HepG2 (cell line): ENCODE measurements around the gene CRTC2. TPM values are rescaled to one million over a fixed set of nuclear protein-coding genes. Genes with fewer than 3 reads are reported as not detected.

Source experiments
- ATAC-seq: fragments of 200-7000 bp; cut with Tn5 transposase; 3 replicates; pipeline ENCODE4 v1.9.1; 2020; ENCODE audit warnings: mild to moderate bottlenecking, moderate library complexity
- BruUV-seq: library from RNA; stranded (reverse); fragments of 400-500 nt; replicated peaks from 2 replicates; lab custom pipeline; 2021; lab: Mats Ljungman, UMichigan
- CTCF ChIA-PET: fragments of 300-600 bp; formaldehyde crosslinking; extraction: SDS; loops from one replicate; lab custom pipeline; 2021; ENCODE audit warnings: low total read pairs, inconsistent platforms, low intra/inter-chr PET ratio; lab: Yijun Ruan, JAX
- POLR2A ChIA-PET: fragments of 350-600 bp; sonication (Branson Sonifier 250); formaldehyde crosslinking; loops from one replicate; lab custom pipeline; 2020; ENCODE audit warnings: antibody characterized with exemption, inconsistent platforms; lab: Yijun Ruan, JAX
- DNase-seq: peaks from one replicate; pipeline ENCODE4 v3.0.0-alpha.2; 2015; ENCODE audit warnings: low spot score
- FAIRE-seq: peaks from 3 replicates; lab custom pipeline; 2011; peaks lifted over from hg19 to GRCh38; lab: Jason Lieb, UNC
- H2AFZ ChIP-seq: one replicate; pipeline ENCODE4 v1.6.1; 2011; ENCODE audit warnings: low read length, inconsistent platforms
- H3K27ac ChIP-seq: fragments of 300-600 bp; 3 replicates; pipeline ENCODE4 v1.8.0; 2011; ENCODE audit warnings: mixed run types, mild to moderate bottlenecking, mixed read lengths, low read length, inconsistent platforms; ENCODE audit not compliant: insufficient read depth; ENCODE audit errors: extremely low read length
- H3K27me3 ChIP-seq, 2 experiments: fragments of 200-600 bp in 1 of 2; 2 replicates in 1 of 2; 3 replicates in 1 of 2; pipeline versions ENCODE4 v1.6.0 to v1.8.0; 2011; ENCODE audit warnings: low read length in 2 of 2, mild to moderate bottlenecking in 2 of 2, moderate library complexity in 2 of 2, inconsistent platforms in 1 of 2; ENCODE audit not compliant: insufficient read depth in 2 of 2, control insufficient read depth in 1 of 2
- H3K36me3 ChIP-seq, 2 experiments: fragments of 200-600 bp in 1 of 2; replicated peaks in 1 of 2; 2 replicates in 1 of 2; 3 replicates in 1 of 2; pipeline versions ENCODE4 v1.5.1 to v1.8.0; 2011; ENCODE audit warnings: low read length in 2 of 2, inconsistent platforms in 1 of 2; ENCODE audit not compliant: insufficient read depth in 2 of 2, control insufficient read depth in 1 of 2
- H3K4me1 ChIP-seq: 2 replicates; pipeline ENCODE4 v1.5.1; 2012; ENCODE audit warnings: low read length, inconsistent platforms; ENCODE audit not compliant: insufficient read depth
- H3K4me2 ChIP-seq: 2 replicates; pipeline ENCODE4 v1.6.0; 2011; ENCODE audit warnings: low read depth, low read length, inconsistent platforms
- H3K4me3 ChIP-seq, 3 experiments: fragments of 200-600 bp in 1 of 3; sonication (generic), shearing (Covaris generic) in 1 of 3; replicated peaks in 1 of 3; 2 replicates each; pipeline ENCODE4 v1.5.1; 2011 to 2016; ENCODE audit warnings: low read length in 3 of 3, inconsistent platforms in 2 of 3, low read depth in 2 of 3, mild to moderate bottlenecking in 2 of 3, control low read depth in 1 of 3, mixed read lengths in 1 of 3; ENCODE audit not compliant: insufficient read depth in 1 of 3
- H3K79me2 ChIP-seq: one replicate; pipeline ENCODE4 v1.6.1; 2011; ENCODE audit warnings: low read length, inconsistent platforms; ENCODE audit not compliant: insufficient read depth
- H3K9ac ChIP-seq: 2 replicates; pipeline ENCODE4 v1.6.0; 2011; ENCODE audit warnings: mild to moderate bottlenecking, low read depth, low read length, inconsistent platforms; ENCODE audit not compliant: insufficient read depth
- H3K9me3 ChIP-seq: 2 replicates; pipeline ENCODE4 v1.5.1; 2012; ENCODE audit warnings: mild to moderate bottlenecking, low read length
- H4K20me1 ChIP-seq: 2 replicates; pipeline ENCODE4 v1.6.0; 2011; ENCODE audit warnings: inconsistent platforms, mild to moderate bottlenecking, low read length, moderate library complexity; ENCODE audit not compliant: insufficient read depth
- ZNF678 ChIP-seq: sonication (generic); formaldehyde crosslinking; IDR thresholded peaks from 2 replicates; pipeline ENCODE4 v1.4.0; 2020; ENCODE audit warnings: mild to moderate bottlenecking, missing genetic modification reagents
- ZNF775 ChIP-seq: sonication (generic); formaldehyde crosslinking; IDR thresholded peaks from 2 replicates; pipeline ENCODE4 v1.4.0; 2020; ENCODE audit warnings: missing genetic modification reagents, mild to moderate bottlenecking, moderate library complexity, borderline replicate concordance
- WGBS: methylation state at CpG from one replicate; pipeline ENCODE4 v1.1.6; 2017; ENCODE audit warnings: low lambda C conversion rate; 5-methylcytosine and 5-hydroxymethylcytosine counted together
- in situ Hi-C: cut with HindIII; loops from 2 replicates; pipeline ENCODE4 v1.10.0; 2017; ENCODE audit warnings: low pct_unique_long_range_greater_than_20kb; ENCODE audit not compliant: extremely low pct_ligation_motif_present
- intact Hi-C: fragments of 100-400 bp; cut with micrococcal nuclease; formaldehyde crosslinking; loops from one replicate; pipeline ENCODE4 v1.10.0; 2022; ENCODE audit not compliant: unreplicated experiment
- polyA plus RNA-seq, 8 experiments: library from polyadenylated mRNA; depleted of rRNA in 3 of 8; stranded (reverse) in 7 of 8; unstranded in 1 of 8; fragments of >200 nt; fragmentation: Illumina TruSeq in 4 of 8; extraction: Trizol in 4 of 8; gene quantifications; 2 replicates each; pipeline versions ENCODE4 v1.2.1 to v1.2.3, GENCODE V29; 2011 to 2016; ENCODE audit warnings: low read depth in 4 of 8, missing spikeins in 1 of 8, mixed read lengths in 1 of 8; ENCODE audit not compliant: insufficient read depth in 1 of 8
- total RNA-seq, 5 experiments: library from RNA; depleted of rRNA; stranded (reverse); fragments of >200 nt; fragmentation: Illumina TruSeq; extraction: Trizol; gene quantifications; 2 replicates each; pipeline ENCODE4 v1.2.3, GENCODE V29; 2016; ENCODE audit warnings: low read depth in 1 of 5
- TF ChIP-seq, protein P1 (sequence below): sonication (generic); formaldehyde crosslinking; IDR thresholded peaks from 2 replicates; pipeline ENCODE4 v1.8.0; 2022; ENCODE audit warnings: missing genetic modification reagents, mild to moderate bottlenecking, moderate library complexity, borderline replicate concordance
- TF ChIP-seq, protein P2 (sequence below): sonication (generic); formaldehyde crosslinking; IDR thresholded peaks from 2 replicates; pipeline ENCODE4 v1.4.0; 2020; ENCODE audit warnings: missing genetic modification reagents

CRTC2 gene
- total and polyA plus RNA-seq, 2 of the 13 experiments (the other 11 are each of a cell fraction or from before 2014, with no cell fraction given) = 6.1 to 26.7 TPM

DNA sequence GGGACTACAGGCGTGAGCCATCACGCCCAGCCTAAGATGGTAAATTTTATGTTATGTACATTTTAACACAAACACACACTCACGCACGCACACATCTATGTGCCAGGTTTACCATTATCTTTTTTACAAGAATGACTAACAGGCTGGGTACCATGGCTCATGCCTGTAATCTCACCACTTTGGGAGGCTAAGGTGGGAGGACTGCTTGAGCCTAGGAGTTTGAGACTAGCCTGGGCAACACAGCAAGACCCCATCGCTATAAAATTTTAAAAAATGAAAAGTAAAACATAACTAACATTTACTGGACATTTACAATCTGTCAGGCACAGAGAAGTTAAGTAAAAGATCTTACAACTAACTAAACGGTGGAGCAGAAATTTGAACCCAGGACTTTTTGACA is 50.3 kb downstream of the CRTC2 start:
- 96% methylated on average over 6 of the region's 6 CpGs for WGBS
- in situ Hi-C loops = no loop called here
- H3K27me3 ChIP-seq = no peaks in the 10 kb centered on the region
- no peaks in the 10 kb centered on the region; the same call in 1 of the 2 replicates for H3K4me1 ChIP-seq
- DNase-seq (no peak), FAIRE-seq (no peak), ATAC-seq (no peak)
- H3K4me3 ChIP-seq = no peak overlapping the region
- H3K9me3 ChIP-seq = no peaks in the 10 kb centered on the region
- no peak overlapping the region for H3K4me2 ChIP-seq
- peaks cover 0 to 3% of the 10 kb centered on the region in 2 experiments; a peak in 1 of 5 replicates for H3K36me3 ChIP-seq
- no peak overlapping the region for H2AFZ ChIP-seq
- H3K27ac ChIP-seq = no peak overlapping the region
- peaks cover 70% of the 10 kb centered on the region for H3K79me2 ChIP-seq
- ChIA-PET POLR2A (interaction anchor here (1.0 kb wide), 1 partner anchor 15 kb away, joined by 3 read pairs; the partner anchor contains the start of gene GATAD2B), CTCF (no interaction called here)
- intact Hi-C loops = no loop called here
- H4K20me1 ChIP-seq = peaks cover 6% of the 10 kb centered on the region; the same call in 1 of the 2 replicates
- no TSS peak for BruUV-seq
- no peak overlapping the region for H3K9ac ChIP-seq
- TF ChIP-seq, protein P1, sequence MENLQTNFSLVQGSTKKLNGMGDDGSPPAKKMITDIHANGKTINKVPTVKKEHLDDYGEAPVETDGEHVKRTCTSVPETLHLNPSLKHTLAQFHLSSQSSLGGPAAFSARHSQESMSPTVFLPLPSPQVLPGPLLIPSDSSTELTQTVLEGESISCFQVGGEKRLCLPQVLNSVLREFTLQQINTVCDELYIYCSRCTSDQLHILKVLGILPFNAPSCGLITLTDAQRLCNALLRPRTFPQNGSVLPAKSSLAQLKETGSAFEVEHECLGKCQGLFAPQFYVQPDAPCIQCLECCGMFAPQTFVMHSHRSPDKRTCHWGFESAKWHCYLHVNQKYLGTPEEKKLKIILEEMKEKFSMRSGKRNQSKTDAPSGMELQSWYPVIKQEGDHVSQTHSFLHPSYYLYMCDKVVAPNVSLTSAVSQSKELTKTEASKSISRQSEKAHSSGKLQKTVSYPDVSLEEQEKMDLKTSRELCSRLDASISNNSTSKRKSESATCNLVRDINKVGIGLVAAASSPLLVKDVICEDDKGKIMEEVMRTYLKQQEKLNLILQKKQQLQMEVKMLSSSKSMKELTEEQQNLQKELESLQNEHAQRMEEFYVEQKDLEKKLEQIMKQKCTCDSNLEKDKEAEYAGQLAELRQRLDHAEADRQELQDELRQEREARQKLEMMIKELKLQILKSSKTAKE (CRISPR knock-in tag) = no peak
- TF ChIP-seq, protein P2, sequence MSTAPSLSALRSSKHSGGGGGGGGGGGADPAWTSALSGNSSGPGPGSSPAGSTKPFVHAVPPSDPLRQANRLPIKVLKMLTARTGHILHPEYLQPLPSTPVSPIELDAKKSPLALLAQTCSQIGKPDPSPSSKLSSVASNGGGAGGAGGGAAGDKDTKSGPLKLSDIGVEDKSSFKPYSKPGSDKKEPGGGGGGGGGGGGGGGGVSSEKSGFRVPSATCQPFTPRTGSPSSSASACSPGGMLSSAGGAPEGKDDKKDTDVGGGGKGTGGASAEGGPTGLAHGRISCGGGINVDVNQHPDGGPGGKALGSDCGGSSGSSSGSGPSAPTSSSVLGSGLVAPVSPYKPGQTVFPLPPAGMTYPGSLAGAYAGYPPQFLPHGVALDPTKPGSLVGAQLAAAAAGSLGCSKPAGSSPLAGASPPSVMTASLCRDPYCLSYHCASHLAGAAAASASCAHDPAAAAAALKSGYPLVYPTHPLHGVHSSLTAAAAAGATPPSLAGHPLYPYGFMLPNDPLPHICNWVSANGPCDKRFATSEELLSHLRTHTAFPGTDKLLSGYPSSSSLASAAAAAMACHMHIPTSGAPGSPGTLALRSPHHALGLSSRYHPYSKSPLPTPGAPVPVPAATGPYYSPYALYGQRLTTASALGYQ (CRISPR knock-in tag) = no peak
- no peak for TF ChIP-seq ZNF775 (CRISPR knock-in tag)
- no peak for TF ChIP-seq ZNF678
